ENCODE results near the gene KRT71. TPM values are rescaled to one million over a fixed set of nuclear protein-coding genes. Genes with fewer than 3 reads are reported as not detected.

KRT71 gene
- total RNA-seq, 1 donor from 2014 or later, result not detected

DNA sequence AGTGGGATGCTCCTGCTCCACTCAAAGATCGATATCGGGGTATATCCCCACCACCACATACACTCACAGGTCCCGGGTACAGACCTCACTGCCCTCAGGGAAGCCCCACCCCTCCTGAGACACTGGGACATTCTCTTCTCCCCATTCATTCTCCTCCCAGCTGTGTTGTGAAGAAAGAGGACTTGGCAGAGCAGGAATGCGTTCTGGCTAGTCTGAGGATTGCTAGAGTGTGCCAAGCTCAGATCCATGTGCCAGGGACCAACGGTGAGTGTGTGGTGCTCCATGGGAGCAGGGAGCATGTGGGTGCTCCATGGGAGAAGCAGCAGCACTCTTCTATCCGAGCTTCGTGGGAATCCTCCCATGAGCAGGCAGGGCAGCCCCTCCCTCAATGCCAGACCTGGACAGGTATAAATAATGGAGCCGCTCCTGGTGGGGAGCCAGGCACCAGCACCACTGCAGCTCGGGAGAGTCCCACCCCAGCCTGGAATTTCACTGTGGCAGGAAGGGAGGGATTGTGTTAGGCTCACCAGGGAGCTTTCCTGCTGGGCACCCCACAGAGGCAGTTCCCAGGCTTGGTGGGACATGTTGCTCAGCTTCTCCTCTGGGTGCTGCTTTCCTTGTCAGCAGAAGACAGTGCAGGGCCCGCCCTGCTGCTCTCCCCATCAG, 30.5 kb downstream of the KRT71 start:
- intact Hi-C loops (cut with micrococcal nuclease), result no loop called here

DNA sequence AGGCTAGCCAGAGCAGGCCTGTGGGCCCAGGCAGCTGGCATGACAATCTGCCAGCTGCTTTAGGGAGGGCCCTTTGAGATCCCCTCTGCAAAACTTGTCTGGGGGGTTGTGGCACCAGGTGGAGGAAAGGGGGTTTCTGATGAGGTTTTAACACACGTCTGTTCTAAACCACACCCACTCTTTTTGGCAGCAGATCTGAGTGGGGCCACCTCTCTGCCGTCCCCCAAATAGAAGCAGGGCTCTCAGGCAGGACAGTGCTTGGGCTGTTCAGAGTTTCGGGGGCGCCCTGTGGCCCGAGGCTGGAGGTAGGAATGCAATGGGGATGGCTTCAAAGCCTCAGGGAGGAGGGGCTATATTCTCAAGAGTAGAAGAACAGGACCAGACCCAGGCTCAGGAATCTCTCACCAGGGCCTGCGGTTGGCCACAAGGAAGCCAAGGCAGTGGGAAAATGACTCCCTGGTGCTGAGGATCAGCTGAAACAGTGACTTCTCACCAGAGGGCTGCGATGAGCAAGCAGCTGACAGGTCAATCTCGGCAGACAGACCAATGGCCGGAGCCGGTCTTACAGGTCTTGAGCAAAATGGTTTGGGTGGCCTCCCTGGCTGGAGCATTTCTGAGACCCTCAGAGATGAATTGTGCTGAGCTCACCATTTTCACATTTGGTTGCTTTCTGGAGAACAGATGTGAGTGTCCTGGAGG, 31.2 kb downstream of the KRT71 start:
- intact Hi-C loops (cut with micrococcal nuclease), result no loop called here

DNA sequence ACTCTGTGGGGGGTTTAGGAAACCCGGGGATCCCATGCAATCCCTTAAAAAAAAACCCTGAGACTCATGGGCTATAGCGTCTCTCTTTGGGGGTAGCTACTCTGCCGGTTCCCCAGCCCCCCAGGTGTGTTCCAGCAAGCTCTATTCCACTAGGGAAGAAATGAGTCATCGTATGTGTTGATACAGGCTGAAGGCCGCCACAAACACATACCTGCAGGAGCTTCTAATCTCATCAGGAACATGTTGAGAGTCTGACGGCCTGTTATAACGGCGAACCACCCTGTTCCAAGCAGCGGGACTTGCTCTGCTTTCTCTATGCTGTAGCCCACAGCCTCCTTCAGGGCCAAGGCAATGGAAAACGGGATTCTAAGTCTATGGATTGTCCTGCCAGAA, 31.8 kb downstream of the KRT71 start:
- intact Hi-C loops (cut with micrococcal nuclease), result no loop called here

DNA sequence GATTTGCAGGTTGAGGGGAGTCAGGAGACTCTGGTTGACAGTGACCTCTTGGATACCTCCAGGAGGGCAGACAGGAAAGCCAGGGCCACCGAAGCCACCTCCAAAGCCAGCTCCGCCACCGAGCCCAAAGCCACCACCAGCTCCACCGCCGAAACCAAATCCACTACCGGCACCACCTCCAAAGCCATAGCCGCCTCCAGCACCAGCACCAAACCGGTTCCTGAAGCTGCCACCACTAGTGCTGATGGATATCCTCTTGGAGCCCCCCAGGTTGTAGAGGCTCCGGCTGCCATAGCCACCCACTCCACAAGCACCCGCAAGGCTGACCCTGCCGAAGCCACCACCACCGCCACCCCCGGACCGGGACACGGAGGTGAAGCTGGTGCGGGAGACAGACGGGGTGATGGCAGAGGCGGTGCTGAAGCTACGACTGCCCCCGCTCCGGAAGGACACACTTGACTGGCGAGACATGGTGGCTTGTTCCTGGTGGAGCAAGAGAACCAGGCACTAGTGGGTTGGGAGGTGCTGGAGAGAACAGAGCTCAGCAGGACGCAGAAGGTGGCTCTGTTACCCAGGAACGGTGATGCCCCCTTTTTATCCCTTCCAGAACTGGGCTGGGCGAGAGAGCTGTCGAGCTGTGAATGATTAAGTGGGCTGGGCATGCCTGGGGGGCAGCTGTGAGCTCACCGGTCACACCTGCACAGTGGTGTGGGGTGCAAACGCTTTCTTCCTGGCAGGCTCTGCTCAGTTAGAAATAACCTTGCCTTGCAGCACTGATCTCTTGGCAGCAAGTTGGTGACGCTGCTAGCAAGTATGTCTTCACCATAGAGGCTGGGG, 32.9 kb downstream of the KRT71 start, which contains the start of gene KRT5:
Gene KRT5 (minus strand): TSS at position 569 of the 837 bp plus-strand sequence. CDS start 98 bp downstream, at position 471.
- intact Hi-C loops (cut with micrococcal nuclease), result no loop called here

DNA sequence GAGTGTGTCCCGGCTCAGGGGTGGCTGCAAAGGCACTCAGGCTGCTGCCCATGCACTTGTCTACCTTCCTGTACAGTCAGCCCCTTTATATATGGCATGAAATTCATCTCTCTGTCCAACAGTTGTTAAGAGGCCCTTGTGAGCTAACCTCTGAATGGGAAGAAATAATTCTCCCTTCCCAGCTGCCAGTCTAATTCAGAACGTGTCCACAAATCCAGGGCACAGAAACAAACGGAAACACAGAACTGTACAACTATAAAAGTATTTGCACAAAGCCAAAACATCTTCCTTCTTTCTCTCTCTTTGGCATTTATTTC, 33.6 kb downstream of the KRT71 start:
- intact Hi-C loops (cut with micrococcal nuclease), result no loop called here

DNA sequence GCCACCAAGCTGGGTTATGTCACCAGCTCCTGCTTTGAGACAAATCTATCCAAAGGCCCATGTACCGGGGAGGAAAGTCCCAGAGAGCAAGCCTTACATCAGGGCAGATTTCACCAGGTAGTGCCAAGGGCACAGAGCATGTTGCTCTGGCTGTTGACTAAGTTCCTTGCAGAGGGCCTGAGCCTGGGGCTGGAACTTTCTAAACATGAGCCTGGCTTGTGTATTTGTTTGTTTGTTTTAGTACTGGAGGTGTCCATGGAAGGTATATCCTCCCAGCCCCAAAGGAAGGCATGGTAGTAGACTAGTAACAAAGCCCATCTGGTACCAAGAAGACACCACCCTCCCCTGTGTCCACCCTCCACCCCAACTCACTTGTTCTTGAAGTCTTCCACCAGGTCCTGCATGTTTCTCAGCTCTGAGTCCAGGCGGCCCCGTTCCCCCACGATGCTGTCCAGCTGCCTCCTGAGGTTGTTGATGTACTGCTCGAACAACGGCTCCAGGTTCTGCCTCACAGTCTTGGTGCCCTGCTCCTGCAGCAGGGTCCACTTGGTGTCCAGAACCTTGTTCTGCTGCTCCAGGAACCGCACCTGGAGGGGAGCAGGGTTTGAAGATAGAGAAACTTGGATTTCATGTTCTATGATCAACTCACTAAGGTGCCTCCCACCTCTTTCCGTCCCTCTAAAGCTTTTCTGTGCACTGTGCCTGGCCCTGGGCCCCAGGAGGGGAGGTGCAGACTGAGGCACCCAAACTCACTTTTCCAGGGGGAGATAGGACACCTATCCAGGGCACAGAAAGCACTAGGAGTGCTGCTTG, 34.2 kb downstream of the KRT71 start:
- intact Hi-C loops (cut with micrococcal nuclease), result no loop called here

DNA sequence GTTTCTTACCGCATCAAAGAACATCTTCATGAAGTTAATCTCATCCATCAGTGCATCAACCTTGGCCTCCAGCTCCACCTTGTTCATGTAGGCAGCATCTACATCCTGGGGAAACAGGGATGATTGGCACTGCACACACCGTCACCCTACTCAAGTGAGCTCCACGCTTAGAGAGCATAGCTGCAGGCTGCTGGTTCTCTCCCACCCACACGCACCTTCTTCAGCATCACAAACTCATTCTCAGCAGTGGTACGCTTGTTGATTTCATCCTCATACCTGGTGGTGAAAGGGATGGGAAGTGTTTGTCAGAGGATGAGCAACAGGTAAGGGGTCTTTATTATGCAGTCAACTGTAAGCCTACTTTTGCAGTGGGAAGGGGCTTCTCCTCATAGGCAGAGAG, 35.1 kb downstream of the KRT71 start:
- intact Hi-C loops (cut with micrococcal nuclease), result no loop called here

DNA sequence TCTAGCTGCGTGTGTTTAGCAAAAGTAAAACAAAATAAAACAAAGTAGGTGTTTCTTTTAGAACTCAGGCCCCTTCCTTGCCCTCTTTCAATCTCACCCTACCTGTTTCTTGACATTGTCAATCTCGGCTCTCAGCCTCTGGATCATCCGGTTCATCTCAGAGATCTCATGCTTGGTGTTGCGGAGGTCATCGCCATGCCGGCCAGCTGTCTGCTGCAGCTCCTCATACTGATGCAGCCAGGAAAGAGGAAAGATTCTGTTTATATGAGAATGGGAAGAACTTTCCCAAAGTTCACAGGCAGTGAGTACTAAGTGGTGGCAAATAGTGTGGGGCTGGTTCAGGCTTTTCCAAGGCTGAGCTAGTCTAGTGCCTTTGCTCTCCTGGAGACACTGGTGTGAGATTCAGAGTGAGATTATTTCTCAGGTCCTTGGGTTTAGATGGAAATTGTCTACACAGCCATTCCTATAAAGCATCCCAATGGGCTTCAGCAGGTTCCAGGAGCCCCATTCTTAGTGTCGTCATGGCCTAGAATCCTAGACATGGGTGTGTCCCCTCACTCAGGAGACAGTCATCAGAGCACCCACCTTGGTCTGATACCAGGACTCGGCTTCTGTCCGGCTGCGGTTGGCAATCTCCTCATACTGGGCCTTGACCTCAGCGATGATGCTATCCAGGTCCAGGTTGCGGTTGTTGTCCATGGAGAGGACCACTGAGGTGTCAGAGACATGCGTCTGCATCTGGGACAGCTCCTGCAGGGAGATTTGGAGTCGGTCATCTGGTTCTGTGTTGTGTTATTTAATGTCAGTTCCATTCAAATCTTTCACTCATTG, 35.7 kb downstream of the KRT71 start:
- intact Hi-C loops (cut with micrococcal nuclease), result no loop called here

DNA sequence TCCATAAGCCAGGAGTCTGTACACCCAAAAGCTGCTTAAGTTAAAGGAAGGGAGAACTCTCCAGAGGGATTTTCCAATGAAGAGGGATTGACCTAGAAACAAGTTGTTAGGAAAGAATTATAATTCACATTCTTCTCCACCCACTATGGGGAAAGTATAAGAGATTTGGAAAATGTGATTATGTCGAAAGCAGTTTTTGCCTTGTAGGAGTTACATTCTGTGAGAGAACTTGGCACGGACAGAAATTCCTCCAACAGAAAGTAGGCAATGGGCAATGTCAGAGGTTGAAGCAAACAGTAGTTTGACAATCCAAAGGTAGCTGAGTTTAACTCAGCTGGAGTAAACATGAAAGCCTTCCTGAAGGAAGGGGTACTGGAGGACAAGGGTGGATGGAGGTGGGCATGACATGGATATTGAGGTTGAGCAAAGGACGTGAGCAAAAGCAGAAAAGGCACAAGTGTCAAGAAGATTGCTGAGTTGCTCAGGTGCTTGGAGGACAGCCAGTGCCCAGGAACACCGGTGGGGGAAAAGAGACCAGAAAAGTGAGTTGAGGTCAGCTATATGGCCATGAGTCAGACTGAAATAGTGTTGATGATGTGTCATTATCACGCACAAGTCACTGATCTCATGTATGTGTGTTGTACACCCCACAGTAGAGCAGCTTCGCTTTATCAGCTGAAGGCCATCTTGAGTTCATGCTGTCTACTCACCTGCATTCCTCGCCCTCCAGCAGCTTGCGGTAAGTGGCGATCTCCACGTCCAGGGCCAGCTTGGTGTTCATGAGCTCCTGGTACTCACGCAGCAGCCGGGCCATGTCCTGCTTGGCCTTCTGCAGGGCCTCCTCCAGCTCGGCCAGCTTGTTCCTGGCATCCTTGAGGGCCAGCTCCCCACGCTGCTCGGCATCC, 36.8 kb downstream of the KRT71 start:
- intact Hi-C loops (cut with micrococcal nuclease), result no loop called here

DNA sequence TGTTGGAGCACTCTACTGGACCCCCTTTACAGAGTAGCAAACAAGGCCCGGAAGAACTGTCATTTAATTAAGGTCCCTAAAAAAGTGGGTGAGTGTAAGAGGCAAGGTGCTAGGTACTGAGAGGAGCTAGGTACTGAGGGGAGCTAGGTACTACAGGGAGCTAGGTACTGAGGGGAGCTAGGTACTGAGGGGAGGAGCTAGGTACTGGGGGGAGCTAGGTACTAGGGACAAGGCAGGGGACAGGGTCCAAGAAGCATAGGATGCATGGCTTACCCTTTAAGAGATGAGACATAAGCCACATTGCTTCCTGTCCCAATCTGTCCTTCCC, 37.7 kb downstream of the KRT71 start:
- intact Hi-C loops (cut with micrococcal nuclease), result no loop called here

DNA sequence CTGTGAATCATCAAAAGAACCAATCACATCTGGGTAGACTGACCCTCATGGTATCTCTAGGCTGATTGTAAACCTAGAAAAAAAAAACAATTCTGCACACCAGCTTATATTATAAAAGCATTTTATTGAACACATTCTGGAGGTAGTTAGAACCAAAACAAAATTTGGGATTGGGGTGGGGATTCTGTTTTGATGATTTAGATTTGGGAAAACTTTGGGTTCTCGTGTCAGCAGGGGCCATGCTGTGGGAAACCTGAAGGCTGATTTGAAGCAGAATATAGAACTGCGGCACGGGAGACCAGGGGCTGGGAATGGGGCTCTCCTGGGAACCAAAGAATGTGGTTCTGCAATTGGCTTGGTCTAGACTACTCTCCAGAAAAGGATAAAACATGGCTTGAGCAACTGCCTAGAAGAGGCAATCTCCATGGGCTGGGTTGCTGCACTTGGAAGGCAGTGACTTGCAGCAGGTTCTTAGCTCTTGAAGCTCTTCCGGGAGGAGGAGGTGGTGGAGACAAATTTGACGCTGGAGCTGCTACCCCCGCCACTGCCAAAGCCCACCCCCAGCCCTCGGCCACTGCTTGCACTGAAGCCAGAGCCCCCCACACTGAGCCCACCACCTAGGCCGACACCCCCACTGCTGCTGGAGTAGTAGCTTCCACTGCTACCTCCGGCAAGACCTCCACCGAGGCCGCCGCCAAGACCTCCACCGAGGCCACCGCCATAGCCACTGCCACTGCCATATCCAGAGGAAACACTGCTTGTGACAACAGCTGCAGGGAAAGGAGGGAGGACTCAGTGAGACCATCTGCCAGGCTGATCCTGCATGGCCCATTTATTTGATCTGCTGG, 38.2 kb downstream of the KRT71 start:
- intact Hi-C loops (cut with micrococcal nuclease), result no loop called here

DNA sequence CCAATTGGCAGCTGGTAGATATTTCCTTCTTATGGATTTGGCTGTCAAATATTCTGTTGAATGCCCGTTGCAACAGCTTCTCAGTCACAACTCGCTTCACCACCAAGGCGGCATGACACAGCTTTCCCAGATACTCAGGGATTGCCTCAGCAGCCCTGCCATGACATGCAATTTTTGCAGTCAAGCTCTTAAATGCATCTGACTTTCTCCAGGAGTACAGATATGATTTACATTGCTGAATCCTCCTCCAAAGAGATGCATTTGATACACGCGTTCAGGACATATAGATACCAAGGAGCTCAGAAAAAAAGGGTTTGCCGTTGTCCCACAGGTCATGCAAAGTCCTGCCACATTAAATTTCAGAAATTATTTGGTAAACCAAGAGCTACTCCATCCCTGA, 39.2 kb downstream of the KRT71 start:
- intact Hi-C loops (cut with micrococcal nuclease), result no loop called here

DNA sequence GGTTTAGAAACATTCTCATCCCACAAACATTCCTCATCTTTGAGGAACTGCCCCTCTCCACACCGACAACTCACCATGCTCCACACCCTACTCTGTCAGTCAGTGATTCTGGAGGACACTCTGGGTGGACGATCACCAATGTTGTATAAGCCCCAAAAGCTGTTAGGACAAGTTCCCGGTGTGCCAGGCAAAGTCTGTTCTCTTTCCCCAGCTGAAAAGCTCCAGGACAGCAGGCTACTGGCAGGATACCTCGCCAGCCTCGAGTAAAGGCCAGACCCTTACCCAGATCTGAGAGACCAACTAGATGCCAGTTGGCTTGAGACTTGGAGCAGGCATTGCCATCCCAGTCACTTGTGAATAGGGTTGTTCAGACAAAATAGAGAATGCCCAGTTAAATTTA, 44.7 kb downstream of the KRT71 start:
- intact Hi-C loops (cut with micrococcal nuclease), result loop anchor here (10.0 kb wide), 1 partner anchor 353 kb away; no protein-coding TSS in a partner anchor

DNA sequence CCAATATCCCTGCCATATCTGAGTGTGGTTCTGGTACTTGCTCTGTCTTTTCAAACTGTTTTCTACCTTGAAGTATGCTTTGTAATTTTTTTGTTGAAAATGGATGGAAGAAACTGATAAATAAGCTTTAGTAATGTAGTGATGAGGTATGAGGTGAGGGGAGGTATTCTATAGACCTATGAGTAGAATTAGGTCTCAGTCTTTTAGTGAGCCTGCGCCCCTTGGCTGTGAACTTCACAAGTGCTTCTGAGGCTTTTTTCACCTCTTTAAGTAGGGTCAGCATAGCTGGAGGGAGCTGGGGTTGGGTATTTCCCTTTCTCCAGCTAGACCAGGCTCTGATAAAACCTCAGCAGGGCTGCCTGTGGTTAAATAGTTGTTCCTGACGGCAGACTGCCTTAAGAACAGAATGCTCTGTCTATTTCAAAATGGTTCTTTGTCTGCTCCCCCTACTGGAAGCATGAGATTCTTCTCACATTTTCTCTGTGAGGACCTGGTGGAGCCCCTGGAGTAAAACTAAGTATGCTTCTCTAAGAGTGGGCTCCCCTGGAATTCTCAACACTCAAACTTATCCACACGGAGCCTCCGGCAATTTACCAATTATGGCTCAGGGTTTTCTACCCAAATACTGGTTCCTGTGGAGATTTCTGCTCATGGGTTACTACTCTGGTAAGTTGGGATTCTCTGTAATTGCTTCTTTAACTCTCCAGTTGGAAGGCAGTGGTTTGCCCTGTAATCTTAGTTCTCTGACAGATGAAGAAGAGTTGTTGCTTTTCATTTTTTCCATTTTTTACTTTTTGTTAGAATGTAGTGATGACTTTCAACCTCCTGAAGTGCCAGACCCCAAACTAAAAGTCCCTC, 45.9 kb downstream of the KRT71 start:
- intact Hi-C loops (cut with micrococcal nuclease), result loop anchor here (10.0 kb wide), 1 partner anchor 352 kb away; no protein-coding TSS in a partner anchor

DNA sequence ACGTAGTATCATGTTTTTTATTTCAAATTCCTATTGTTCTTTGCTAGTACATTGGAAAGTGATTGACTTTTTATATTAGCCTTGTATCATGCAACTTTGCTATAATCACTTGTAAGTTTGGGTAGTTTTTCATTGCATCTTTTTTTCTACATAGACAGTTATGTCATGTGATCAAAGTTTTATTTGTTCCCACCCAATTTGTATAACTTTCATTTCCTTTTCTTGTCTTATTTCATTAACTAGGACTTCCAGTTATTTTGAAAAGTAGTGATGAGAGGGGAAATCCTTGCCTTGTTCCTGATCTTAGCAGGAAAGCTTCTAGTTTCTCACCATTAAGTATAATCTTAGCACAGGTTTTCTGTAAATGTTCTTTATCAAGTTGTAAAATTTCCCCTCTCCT, 50.1 kb downstream of the KRT71 start:
- intact Hi-C loops (cut with micrococcal nuclease), result loop anchor here (10.0 kb wide), 1 partner anchor 348 kb away; no protein-coding TSS in a partner anchor

DNA sequence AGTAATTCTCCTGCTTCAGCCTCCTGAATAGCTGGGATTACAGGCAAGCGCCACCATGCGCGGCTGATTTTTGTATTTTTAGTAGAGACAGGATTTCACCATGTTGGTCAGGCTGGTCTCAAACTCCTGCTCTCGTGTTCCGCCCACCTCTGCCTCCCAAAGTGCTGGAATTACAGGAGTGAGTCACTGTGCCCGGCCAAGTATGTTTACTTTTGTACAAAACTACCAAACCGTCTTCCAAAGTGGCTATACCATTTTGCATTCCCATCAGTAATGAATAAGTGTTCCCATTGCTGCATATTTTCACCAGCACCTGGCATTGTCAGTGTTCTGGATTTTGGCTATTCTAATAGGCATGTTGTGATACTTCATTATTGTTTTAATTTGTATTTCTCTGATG, 51.5 kb downstream of the KRT71 start:
- intact Hi-C loops (cut with micrococcal nuclease), result loop anchor here (10.0 kb wide), 1 partner anchor 347 kb away; no protein-coding TSS in a partner anchor

DNA sequence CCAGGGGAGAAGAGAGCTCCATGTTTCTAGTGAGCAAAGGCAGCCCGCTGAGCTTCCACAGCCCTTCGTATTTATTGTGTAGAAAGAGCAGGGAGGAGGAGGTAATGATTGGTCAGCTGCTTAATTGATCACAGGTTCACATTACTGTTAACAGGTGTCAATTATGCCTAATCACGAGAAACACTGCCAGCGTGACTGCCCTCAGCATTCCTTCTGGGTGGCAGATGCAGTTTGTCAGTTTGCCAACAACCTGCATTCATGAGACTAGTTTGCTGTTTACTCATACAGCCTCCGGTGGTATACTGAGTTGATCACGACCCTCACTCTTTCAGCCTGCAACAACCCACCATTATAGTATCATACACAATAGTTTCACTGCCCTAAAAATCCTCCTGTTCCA, 52.4 kb downstream of the KRT71 start:
- intact Hi-C loops (cut with micrococcal nuclease), result loop anchor here (10.0 kb wide), 1 partner anchor 346 kb away; no protein-coding TSS in a partner anchor

Data from T-helper 2 cell treated with Interferon-gamma antibody and Interleukin-4, amounts not matched to agents 100 ng/mL and 5 ng/mL, for 36 hours (primary cell).